SK-N-SH treated with all-trans-retinoic acid at 6 μM for 48 hours (cell line): Measurements from ENCODE around the gene CEP68.

Experiments
- CSDC2 ChIP-seq: fragments of 250-450 bp; sonication (Bioruptor Pico); IDR thresholded peaks from 2 replicates; pipeline ENCODE4 v1.5.0; 2020; ENCODE audit warnings: mild to moderate bottlenecking, moderate library complexity
- PATZ1 ChIP-seq: fragments of 250-450 bp; sonication (Bioruptor Pico); IDR thresholded peaks from 2 replicates; pipeline ENCODE4 v1.8.0; 2020; ENCODE audit warnings: mild to moderate bottlenecking, moderate library complexity, borderline replicate concordance

DNA sequence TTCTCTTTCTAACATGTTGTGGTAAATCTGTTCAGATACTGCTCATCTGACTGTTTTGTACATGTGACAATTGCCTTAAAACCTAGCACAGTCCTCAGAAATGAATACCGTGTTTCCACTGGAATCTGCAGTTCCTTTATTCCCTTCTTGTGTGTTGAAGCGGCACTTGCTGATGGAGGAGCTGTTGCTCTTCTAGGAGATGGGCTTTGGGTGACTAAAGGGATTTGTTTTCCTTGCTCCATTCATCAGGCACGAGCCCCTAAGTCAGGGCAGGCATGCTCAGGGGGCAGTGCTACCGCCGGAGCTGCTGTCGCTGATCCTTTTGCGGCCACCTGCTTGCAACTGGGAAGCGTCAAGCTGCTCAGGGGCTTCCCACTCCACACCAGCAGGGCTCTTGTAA is 32.5 kb upstream of the CEP68 start:
- TF ChIP-seq PATZ1 (CRISPR knock-in tag) = no peak
- TF ChIP-seq CSDC2 (CRISPR knock-in tag) = no peak
